Stomach smooth muscle (tissue), 2 donors: ENCODE measurements around the gene DOP1A.
"Not testable (repeated sequence)": the region's sequence is repeated elsewhere in the genome, so short reads cannot be mapped to it uniquely, and the experiment has no call there.

ENCODE experiments used
- H3K27ac ChIP-seq: one replicate; pipeline ENCODE4 v1.7.0; 2013; ENCODE audit warnings: mild to moderate bottlenecking, low read length, inconsistent platforms
- H3K27me3 ChIP-seq, 2 donors: one replicate each; pipeline ENCODE4 v1.7.0; 2013; ENCODE audit warnings: low read length in 2 of 2; ENCODE audit not compliant: insufficient read depth in 2 of 2, control insufficient read depth in 1 of 2
- H3K36me3 ChIP-seq, 2 donors: one replicate each; pipeline ENCODE4 v1.7.0; 2013; ENCODE audit warnings: low read length in 2 of 2; ENCODE audit not compliant: control insufficient read depth in 2 of 2, insufficient read depth in 2 of 2
- H3K4me1 ChIP-seq: one replicate; pipeline ENCODE4 v1.7.0; 2013; ENCODE audit warnings: low read length; ENCODE audit not compliant: control insufficient read depth, insufficient read depth
- H3K4me3 ChIP-seq, 2 donors: one replicate each; pipeline ENCODE4 v1.7.0; 2013; ENCODE audit warnings: low read length in 2 of 2
- H3K9ac ChIP-seq, 2 donors: one replicate each; pipeline ENCODE4 v1.7.0; 2013; ENCODE audit warnings: low read length in 2 of 2, mild to moderate bottlenecking in 1 of 2
- H3K9me3 ChIP-seq, 2 donors: one replicate each; pipeline ENCODE4 v1.7.0; 2013; ENCODE audit warnings: low read length in 2 of 2; ENCODE audit not compliant: control insufficient read depth in 2 of 2
- donor health status: healthy.
- donor health status: Pancreatic carcinoma.

Gene DOP1A

GRCh38 chr6:83182114-83182513 lies 114.6 kb downstream of the DOP1A start:
- Histone ChIP-seq H3K9ac (no peak overlapping the region), H3K27ac (no peak overlapping the region), H3K4me3 (no peak overlapping the region), H3K9me3 (no peaks in the 10 kb centered on the region), H3K36me3 (peaks cover 16 to 40% of the 10 kb centered on the region in 2 donors), H3K4me1 (no peaks in the 10 kb centered on the region), H3K27me3 (no peaks in the 10 kb centered on the region)

- no peaks in the 10 kb centered on the region for H3K9me3 ChIP-seq
- no peaks in the 10 kb centered on the region for H3K4me1 ChIP-seq
- no peak overlapping the region for H3K4me3 ChIP-seq
- no peak overlapping the region for H3K27ac ChIP-seq
- H3K36me3 ChIP-seq, result peaks cover 16 to 40% of the 10 kb centered on the region in 2 donors
- H3K27me3 ChIP-seq, result no peaks in the 10 kb centered on the region
- H3K9ac ChIP-seq, result no peak overlapping the region
Measured at GRCh38 chr6:83183082-83183828, 115.8 kb downstream of the DOP1A start.

GRCh38 chr6:83185096-83185495 lies 117.6 kb downstream of the DOP1A start:
- Histone ChIP-seq H3K36me3 (peaks cover 13 to 41% of the 10 kb centered on the region in 2 donors), H3K9me3 (no peaks in the 10 kb centered on the region), H3K9ac (no peak overlapping the region), H3K27ac (no peak overlapping the region), H3K27me3 (no peaks in the 10 kb centered on the region), H3K4me1 (no peaks in the 10 kb centered on the region), H3K4me3 (no peak overlapping the region)

- Histone ChIP-seq H3K27ac (no peak overlapping the region), H3K36me3 (peaks cover 9 to 21% of the 10 kb centered on the region in 2 donors), H3K9ac (no peak overlapping the region), H3K4me3 (no peak overlapping the region), H3K9me3 (no peaks in the 10 kb centered on the region), H3K27me3 (no peaks in the 10 kb centered on the region), H3K4me1 (no peaks in the 10 kb centered on the region)
Measured at GRCh38 chr6:83188501-83188900, 121.0 kb downstream of the DOP1A start.

GRCh38 chr6:83190626-83191025 lies 123.2 kb downstream of the DOP1A start:
- no peaks in the 10 kb centered on the region for H3K9me3 ChIP-seq

GRCh38 chr6:83191974-83192373 lies 124.5 kb downstream of the DOP1A start:
- peak overlapping the region; percentile 88 to 97 for H3K4me3 ChIP-seq
- H3K27me3 ChIP-seq, H3K9me3 ChIP-seq, H3K27ac ChIP-seq, H3K4me1 ChIP-seq, H3K9ac ChIP-seq: not testable (repeated sequence)
- H3K36me3 ChIP-seq, result peaks cover 7 to 10% of the 10 kb centered on the region in 2 donors

More at GRCh38 chr6:83190626-83191025, 123.2 kb downstream of the DOP1A start:
- Histone ChIP-seq H3K27me3 (no peaks in the 10 kb centered on the region), H3K9ac (no peak overlapping the region), H3K27ac (no peak overlapping the region), H3K4me1 (peaks cover 4% of the 10 kb centered on the region), H3K36me3 (peaks cover 6 to 11% of the 10 kb centered on the region in 2 donors), H3K4me3 (no peak overlapping the region)

GRCh38 chr6:83192456-83192855 lies 125.0 kb downstream of the DOP1A start:
- H3K9me3 ChIP-seq, result no peaks in the 10 kb centered on the region
- no peaks in the 10 kb centered on the region for H3K27me3 ChIP-seq
- peaks cover 4% of the 10 kb centered on the region for H3K4me1 ChIP-seq
- peaks cover 7 to 12% of the 10 kb centered on the region in 2 donors for H3K36me3 ChIP-seq
- peak overlapping the region; percentile 88 to 97 for H3K4me3 ChIP-seq
- H3K9ac ChIP-seq, result peak overlapping the region; percentile 83 to 88
- peak overlapping the region; percentile 41 for H3K27ac ChIP-seq

- peak within 1 kb of the TSS; percentile 88 to 97 for H3K4me3 ChIP-seq
- peak within 1 kb of the TSS; percentile 83 to 88 for H3K9ac ChIP-seq
- peak within 1 kb of the TSS; percentile 42 for H3K27ac ChIP-seq
- peaks cover 4% of the 10 kb centered on the region for H3K4me1 ChIP-seq
- H3K36me3 ChIP-seq, result peaks cover 11 to 15% of the 10 kb centered on the region in 2 donors
- no peaks in the 10 kb centered on the region for H3K27me3 ChIP-seq
- H3K9me3 ChIP-seq, result no peaks in the 10 kb centered on the region
Measured at GRCh38 chr6:83192871-83193746, 125.6 kb downstream of the DOP1A start, which contains the start of the genes PGM3 and RWDD2A. PGM3 (minus strand) TSS chr6:83193265; CDS start chr6:83191012, 2,253 bp downstream. RWDD2A (plus strand) TSS chr6:83193357; CDS start chr6:83194452, 1,095 bp downstream.

GRCh38 chr6:83193747-83194566 lies 126.5 kb downstream of the DOP1A start:
- peak overlapping the region; percentile 88 to 97 for H3K4me3 ChIP-seq
- peak overlapping the region; percentile 42 for H3K27ac ChIP-seq
- H3K9me3 ChIP-seq, result no peaks in the 10 kb centered on the region
- peak overlapping the region; percentile 83 to 88 for H3K9ac ChIP-seq
- peaks cover 4% of the 10 kb centered on the region for H3K4me1 ChIP-seq
- H3K36me3 ChIP-seq, result peaks cover 11 to 12% of the 10 kb centered on the region in 2 donors
- no peaks in the 10 kb centered on the region for H3K27me3 ChIP-seq
